Liver (tissue), 3 donors: ENCODE results near the gene KRTAP12-4.

Experiments
- ATF3 ChIP-seq: IDR thresholded peaks from 2 replicates; pipeline ENCODE4 v1.6.1; 2016; ENCODE audit warnings: antibody characterized with exemption
- CTCF ChIP-seq: fragments of 150-350 bp; IDR thresholded peaks from 2 replicates; pipeline ENCODE4 v1.5.1; 2017; ENCODE audit warnings: improper control_type of control experiment, low read depth, low read length; ENCODE audit not compliant: missing input control
- EGR1 ChIP-seq, 2 donors: IDR thresholded peaks; 2 replicates each; pipeline ENCODE4 v1.6.1; 2016 to 2018; ENCODE audit warnings: antibody characterized with exemption in 2 of 2, low read depth in 2 of 2
- FOXA1 ChIP-seq: IDR thresholded peaks from 2 replicates; pipeline ENCODE4 v1.6.1; 2016; ENCODE audit warnings: antibody characterized with exemption
- GABPA ChIP-seq, 2 donors: IDR thresholded peaks in 1 of 2; conservative IDR thresholded peaks in 1 of 2; 2 replicates each; pipeline ENCODE4 v1.6.1; 2016; ENCODE audit warnings: antibody characterized with exemption in 2 of 2, mild to moderate bottlenecking in 1 of 2, moderate library complexity in 1 of 2
- HNF4A ChIP-seq, 2 donors: conservative IDR thresholded peaks; 2 replicates each; pipeline ENCODE4 v1.6.1; 2016; ENCODE audit warnings: antibody characterized with exemption in 2 of 2, mild to moderate bottlenecking in 2 of 2
- JUND ChIP-seq, 2 donors: IDR thresholded peaks; 2 replicates each; pipeline ENCODE4 v1.6.1; 2016; ENCODE audit warnings: antibody characterized with exemption in 2 of 2
- RAD21 ChIP-seq, 2 donors: IDR thresholded peaks; 2 replicates each; pipeline ENCODE4 v1.6.1; 2016; ENCODE audit warnings: antibody characterized with exemption in 2 of 2, mild to moderate bottlenecking in 2 of 2
- SP1 ChIP-seq: IDR thresholded peaks from 2 replicates; pipeline ENCODE4 v1.6.1; 2018; ENCODE audit warnings: antibody characterized with exemption, mild to moderate bottlenecking
- TAF1 ChIP-seq: conservative IDR thresholded peaks from 2 replicates; pipeline ENCODE4 v1.6.1; 2016; ENCODE audit warnings: antibody characterized with exemption, mild to moderate bottlenecking
- YY1 ChIP-seq: IDR thresholded peaks from 2 replicates; pipeline ENCODE4 v1.6.1; 2016; ENCODE audit warnings: antibody characterized with exemption, mild to moderate bottlenecking
- ZBTB33 ChIP-seq: IDR thresholded peaks from 2 replicates; pipeline ENCODE4 v1.6.1; 2016; ENCODE audit warnings: antibody characterized with exemption
- TF ChIP-seq, protein P1 (sequence below): IDR thresholded peaks from 2 replicates; pipeline ENCODE4 v1.6.1; 2016; ENCODE audit warnings: antibody characterized with exemption
- donor health status: healthy.
- donor health status: healthy.

GRCh38 chr21:44619886-44620285 is 34.6 kb downstream of the KRTAP12-4 start:
- TF ChIP-seq CTCF (no peak), SP1 (no peak), YY1 (no peak), RAD21 (IDR thresholded peaks at IDR 0.05) (no peak), JUND (IDR thresholded peaks at IDR 0.05) (no peak), TAF1 (no peak), ATF3 (no peak), HNF4A (conservative IDR thresholded peaks at IDR 0.05) (no peak), FOXA1 (no peak), ZBTB33 (no peak), GABPA (IDR thresholded peaks at IDR 0.05 in 1 of 2, conservative IDR thresholded peaks at IDR 0.05 in 1 of 2) (no peak), EGR1 (IDR thresholded peaks at IDR 0.05; ENCODE audit: low read depth in 2 of 2) (no peak)
- TF ChIP-seq, protein P1, sequence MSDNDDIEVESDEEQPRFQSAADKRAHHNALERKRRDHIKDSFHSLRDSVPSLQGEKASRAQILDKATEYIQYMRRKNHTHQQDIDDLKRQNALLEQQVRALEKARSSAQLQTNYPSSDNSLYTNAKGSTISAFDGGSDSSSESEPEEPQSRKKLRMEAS, result no peak
